CD4-positive, alpha-beta T cell (primary cell): ENCODE measurements around the gene MAN1C1. TPM values are rescaled to one million over a fixed set of nuclear protein-coding genes. Genes with fewer than 3 reads are reported as not detected.

Source experiments
- ATAC-seq: fragments of 200-7000 bp; cut with Tn5 transposase; one replicate; pipeline ENCODE4 v1.10.0; 2022; ENCODE audit warnings: mild to moderate bottlenecking; ENCODE audit not compliant: poor library complexity
- CTCF ChIA-PET: fragments of 350-600 bp; sonication (Branson Sonifier 250); formaldehyde crosslinking; loops from one replicate; lab custom pipeline; 2021; ENCODE audit warnings: antibody characterized with exemption, inconsistent platforms; lab: Charles Lee
- POLR2A ChIA-PET: fragments of 350-600 bp; sonication (Branson Sonifier 250); formaldehyde crosslinking; loops from one replicate; lab custom pipeline; 2021; ENCODE audit warnings: antibody characterized with exemption, inconsistent platforms; lab: Charles Lee
- DNase-seq, 14 experiments: peaks; one replicate each; pipeline ENCODE4 v3.0.0-alpha.2; 2013 to 2020; ENCODE audit warnings: mixed read lengths in 2 of 14
- H3K27ac ChIP-seq, 2 donors: one replicate each; pipeline versions ENCODE4 v1.5.1 to v1.7.0; 2013; ENCODE audit warnings: low read length in 2 of 2, low read depth in 1 of 2, mild to moderate bottlenecking in 1 of 2
- H3K27me3 ChIP-seq, 2 experiments: 1 replicate in 1 of 2; 2 replicates in 1 of 2; pipeline versions ENCODE4 v1.6.1 to v1.7.0; 2013; ENCODE audit warnings: low read length in 2 of 2, control low read depth in 1 of 2, mild to moderate bottlenecking in 1 of 2, moderate library complexity in 1 of 2; ENCODE audit not compliant: insufficient read depth in 2 of 2, control insufficient read depth in 1 of 2
- H3K36me3 ChIP-seq: one replicate; pipeline ENCODE4 v1.6.1; 2013; ENCODE audit warnings: low read length, control low read depth; ENCODE audit not compliant: insufficient read depth
- H3K4me1 ChIP-seq: one replicate; pipeline ENCODE4 v1.6.1; 2013; ENCODE audit warnings: low read length, control low read depth; ENCODE audit not compliant: insufficient read depth
- H3K4me3 ChIP-seq: one replicate; pipeline ENCODE4 v1.5.1; 2013; ENCODE audit warnings: mild to moderate bottlenecking, low read length, moderate library complexity
- H3K9me3 ChIP-seq, 2 experiments: 1 replicate in 1 of 2; 2 replicates in 1 of 2; pipeline versions ENCODE4 v1.6.1 to v1.7.0; 2013; ENCODE audit warnings: low read length in 2 of 2, mild to moderate bottlenecking in 2 of 2, control low read depth in 1 of 2, moderate library complexity in 1 of 2; ENCODE audit not compliant: control insufficient read depth in 1 of 2, insufficient read depth in 1 of 2
- H3K27ac Mint-ChIP-seq: one replicate; pipeline ENCODE4 v1.8.0; 2020; ENCODE audit warnings: mixed read lengths
- H3K27me3 Mint-ChIP-seq: one replicate; pipeline ENCODE4 v1.8.0; 2021; ENCODE audit warnings: mixed read lengths
- H3K36me3 Mint-ChIP-seq: one replicate; pipeline ENCODE4 v1.8.0; 2021; ENCODE audit warnings: low read depth, mixed read lengths
- H3K4me1 Mint-ChIP-seq: one replicate; pipeline ENCODE4 v1.8.0; 2021; ENCODE audit warnings: low read depth, mixed read lengths
- H3K4me3 Mint-ChIP-seq: one replicate; pipeline ENCODE4 v1.8.0; 2020; ENCODE audit warnings: mild to moderate bottlenecking, mixed read lengths
- H3K9me3 Mint-ChIP-seq: one replicate; pipeline ENCODE4 v1.8.0; 2020; ENCODE audit warnings: mixed read lengths
- intact Hi-C, 2 experiments: fragments of 100-400 bp; cut with DNase I in 1 of 2; cut with micrococcal nuclease in 1 of 2; formaldehyde crosslinking; loops; one replicate each; pipeline versions ENCODE4 v1.15.1 to v1.9.0; 2023 to 2025; cut with DNase I, micrococcal nuclease
- total RNA-seq, 174 experiments: library from RNA in 2 of 174; stranded (reverse) in 2 of 174; gene quantifications; one replicate each; pipeline ENCODE4 v1.2.3 and lab custom pipeline; 2021 to 2026
- TF ChIP-seq, protein P1 (sequence below): fragments of 200-600 bp; IDR thresholded peaks from one replicate; pipeline ENCODE4 v1.8.0; 2022; ENCODE audit warnings: antibody characterized with exemption, mild to moderate bottlenecking

Gene MAN1C1
- total RNA-seq, 2 experiments from 2014 or later: 44.4 to 46.9 TPM

DNA sequence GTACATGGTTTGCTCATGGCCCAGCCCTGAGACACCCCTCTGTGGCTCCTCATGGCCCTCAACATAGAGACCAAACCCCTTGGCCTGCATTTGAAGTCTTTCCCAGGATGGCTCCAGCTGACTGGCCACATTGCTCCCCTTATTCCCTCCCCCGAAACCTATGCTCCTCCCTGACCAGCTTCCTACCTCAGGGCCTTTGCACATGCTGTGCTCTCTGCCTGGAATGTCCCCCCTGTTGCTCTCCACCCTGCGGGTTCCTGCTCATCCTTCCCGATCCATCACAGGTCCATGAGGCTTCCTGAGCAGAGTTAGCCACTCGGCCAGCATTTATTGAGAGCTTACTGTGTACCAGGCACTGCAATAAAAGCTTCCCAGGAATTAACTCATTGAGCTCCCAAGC, 112.5 kb downstream of the MAN1C1 start:
- Histone ChIP-seq H3K4me1 (peaks cover 70% of the 10 kb centered on the region), H3K27me3 (no peaks in the 10 kb centered on the region), H3K4me3 (no peak overlapping the region), H3K9me3 (no peaks in the 10 kb centered on the region), H3K27ac (no peak overlapping the region), H3K36me3 (peaks cover 10% of the 10 kb centered on the region)
- Mint-ChIP-seq H3K36me3 (peaks cover 27% of the 10 kb centered on the region), H3K27me3 (no peaks in the 10 kb centered on the region), H3K9me3 (no peaks in the 10 kb centered on the region), H3K4me1 (peaks cover 82% of the 10 kb centered on the region), H3K27ac (peak overlapping the region; percentile 55), H3K4me3 (no peak overlapping the region)
- no peak for DNase-seq
- ChIA-PET POLR2A (interaction anchor here (0.6 to 1.6 kb wide), 2 partner anchors 38 to 53 kb away, joined by 3 read pairs; no protein-coding TSS in a partner anchor), CTCF (no interaction called here)
- ATAC-seq: no peak
- TF ChIP-seq, protein P1, sequence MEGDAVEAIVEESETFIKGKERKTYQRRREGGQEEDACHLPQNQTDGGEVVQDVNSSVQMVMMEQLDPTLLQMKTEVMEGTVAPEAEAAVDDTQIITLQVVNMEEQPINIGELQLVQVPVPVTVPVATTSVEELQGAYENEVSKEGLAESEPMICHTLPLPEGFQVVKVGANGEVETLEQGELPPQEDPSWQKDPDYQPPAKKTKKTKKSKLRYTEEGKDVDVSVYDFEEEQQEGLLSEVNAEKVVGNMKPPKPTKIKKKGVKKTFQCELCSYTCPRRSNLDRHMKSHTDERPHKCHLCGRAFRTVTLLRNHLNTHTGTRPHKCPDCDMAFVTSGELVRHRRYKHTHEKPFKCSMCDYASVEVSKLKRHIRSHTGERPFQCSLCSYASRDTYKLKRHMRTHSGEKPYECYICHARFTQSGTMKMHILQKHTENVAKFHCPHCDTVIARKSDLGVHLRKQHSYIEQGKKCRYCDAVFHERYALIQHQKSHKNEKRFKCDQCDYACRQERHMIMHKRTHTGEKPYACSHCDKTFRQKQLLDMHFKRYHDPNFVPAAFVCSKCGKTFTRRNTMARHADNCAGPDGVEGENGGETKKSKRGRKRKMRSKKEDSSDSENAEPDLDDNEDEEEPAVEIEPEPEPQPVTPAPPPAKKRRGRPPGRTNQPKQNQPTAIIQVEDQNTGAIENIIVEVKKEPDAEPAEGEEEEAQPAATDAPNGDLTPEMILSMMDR: no peak
- intact Hi-C loops: no loop called here

DNA sequence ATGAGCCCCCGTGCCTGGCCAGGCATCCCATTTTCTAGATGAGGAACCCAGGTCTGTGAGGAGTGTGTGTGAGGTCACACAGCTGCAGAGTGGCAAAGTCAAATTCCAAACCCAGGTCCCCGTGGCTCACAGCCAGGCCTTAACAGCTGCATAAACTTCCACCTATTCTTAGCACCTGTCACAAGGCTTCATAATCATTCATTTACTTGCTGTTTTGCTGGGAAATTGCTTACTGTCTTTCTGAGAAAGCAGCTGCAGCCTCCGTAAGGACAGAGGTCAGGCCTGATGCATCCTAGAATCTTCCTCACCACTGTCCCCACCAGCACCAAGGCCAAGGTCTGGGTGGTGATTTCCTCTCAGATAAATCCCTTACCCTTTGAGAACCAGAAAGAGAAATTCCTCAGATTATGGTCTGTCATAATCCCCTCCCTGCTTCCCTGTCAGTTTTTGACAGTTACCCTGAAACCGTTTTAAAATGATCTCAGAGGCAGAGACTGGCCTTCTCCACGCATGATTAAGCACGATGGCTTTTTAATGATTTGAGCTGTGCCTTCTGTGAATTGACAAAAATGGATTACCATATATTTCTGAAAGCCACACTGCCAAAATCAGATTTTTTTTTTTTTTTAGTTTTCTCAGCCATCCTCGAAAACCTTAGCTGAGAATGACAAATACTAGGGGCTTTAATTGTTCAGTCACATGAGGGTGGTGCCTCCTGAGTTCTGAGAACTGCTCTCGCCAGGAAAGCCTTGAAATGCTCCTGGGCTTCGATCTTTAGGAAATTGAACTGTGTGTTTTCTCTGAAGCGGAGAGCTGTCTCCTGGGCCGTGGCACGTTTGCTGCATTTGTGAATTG, 113.4 kb downstream of the MAN1C1 start:
- CTCF ChIA-PET: no interaction called here
- Histone ChIP-seq H3K27ac (peak overlapping the region in 1 of 2 donors; percentile 21), H3K9me3 (no peaks in the 10 kb centered on the region), H3K27me3 (no peaks in the 10 kb centered on the region), H3K4me3 (no peak overlapping the region), H3K36me3 (peaks cover 9% of the 10 kb centered on the region), H3K4me1 (peaks cover 64% of the 10 kb centered on the region)
- no peak for DNase-seq
- Mint-ChIP-seq H3K4me1 (peaks cover 79% of the 10 kb centered on the region), H3K27me3 (no peaks in the 10 kb centered on the region), H3K9me3 (no peaks in the 10 kb centered on the region), H3K36me3 (peaks cover 25% of the 10 kb centered on the region), H3K4me3 (peak overlapping the region; percentile 25), H3K27ac (peak overlapping the region; percentile 78)
- TF ChIP-seq, protein P1: no peak
- POLR2A ChIA-PET: interaction anchor here (0.6 to 1.6 kb wide), 4 partner anchors 26 to 98 kb away, joined by 3 to 4 read pairs (median 3); no protein-coding TSS in a partner anchor
- intact Hi-C loops: no loop called here
- no peak for ATAC-seq

DNA sequence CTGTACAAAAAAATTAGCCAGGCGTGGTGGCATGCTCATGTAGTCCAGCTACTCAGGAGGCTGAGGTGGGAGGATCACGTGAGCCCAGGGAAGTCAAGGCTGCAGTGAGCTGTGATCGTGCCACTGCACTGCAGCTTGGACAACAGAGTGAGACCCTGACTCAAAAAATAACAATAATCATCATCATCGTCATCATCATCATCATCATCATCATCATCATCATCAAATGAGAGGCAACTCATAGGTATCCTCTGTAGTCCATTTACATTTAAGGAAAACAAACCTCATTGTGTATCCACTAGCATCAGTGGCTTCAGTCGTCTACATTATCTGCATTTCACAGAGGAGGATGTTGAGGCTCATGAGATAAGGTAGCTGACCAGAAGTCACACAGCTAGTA, 114.6 kb downstream of the MAN1C1 start:
- H3K27me3 ChIP-seq: no peaks in the 10 kb centered on the region
- no peak overlapping the region for H3K27ac ChIP-seq
- H3K9me3 ChIP-seq: no peaks in the 10 kb centered on the region
- CTCF ChIA-PET: no interaction called here
- Mint-ChIP-seq H3K36me3 (peaks cover 22% of the 10 kb centered on the region), H3K4me3 (no peak overlapping the region), H3K9me3 (no peaks in the 10 kb centered on the region), H3K27me3 (no peaks in the 10 kb centered on the region), H3K4me1 (peaks cover 77% of the 10 kb centered on the region), H3K27ac (peak overlapping the region; percentile 78)
- POLR2A ChIA-PET: interaction anchor here (1.2 kb wide), 1 partner anchor 9 kb away, joined by 4 read pairs; no protein-coding TSS in a partner anchor
- no peak for DNase-seq
- TF ChIP-seq, protein P1: no peak
- no peak for ATAC-seq
- peaks cover 6% of the 10 kb centered on the region for H3K36me3 ChIP-seq
- H3K4me3 ChIP-seq: no peak overlapping the region
- H3K4me1 ChIP-seq: peaks cover 66% of the 10 kb centered on the region
- intact Hi-C loops: no loop called here
